Activated CD4-positive, alpha-beta T cell treated with anti-CD3 and anti-CD28 coated beads for 48 hours (primary cell): ENCODE data around the gene MRPS5.

Experiments
- DNase-seq: peaks from one replicate; pipeline ENCODE4 v3.0.0-alpha.2; 2020

The MRPS5 gene

GRCh38 chr2:95059656-95060370, 61.8 kb downstream of the MRPS5 start:
- DNase-seq = no peak

- DNase-seq = no peak
These were observed 62.5 kb downstream of the MRPS5 start for GRCh38 chr2:95058989-95059641.

- DNase-seq = no peak
These were observed 63.1 kb downstream of the MRPS5 start for GRCh38 chr2:95058466-95058988.

GRCh38 chr2:95057535-95058370, 63.9 kb downstream of the MRPS5 start:
- no peak for DNase-seq

- no peak for DNase-seq
These were observed 64.8 kb downstream of the MRPS5 start for GRCh38 chr2:95056461-95057459.

GRCh38 chr2:95056044-95056443, 65.6 kb downstream of the MRPS5 start:
- DNase-seq = no peak

- no peak for DNase-seq
These were observed 66.3 kb downstream of the MRPS5 start for GRCh38 chr2:95055262-95055661.

- no peak for DNase-seq
These were observed 67.6 kb downstream of the MRPS5 start for GRCh38 chr2:95054016-95054415.

GRCh38 chr2:95053543-95053942, 68.1 kb downstream of the MRPS5 start:
- peak; percentile 51 for DNase-seq

- DNase-seq = no peak
These were observed 68.7 kb downstream of the MRPS5 start for GRCh38 chr2:95052804-95053479.

GRCh38 chr2:95052307-95052706, 69.3 kb downstream of the MRPS5 start:
- DNase-seq = no peak

GRCh38 chr2:95051626-95052025, 70.0 kb downstream of the MRPS5 start:
- no peak for DNase-seq

GRCh38 chr2:95050385-95051300, 71.0 kb downstream of the MRPS5 start:
- DNase-seq = no peak

- DNase-seq = no peak
These were observed 71.6 kb downstream of the MRPS5 start for GRCh38 chr2:95049961-95050360.

GRCh38 chr2:95049683-95049955, 72.0 kb downstream of the MRPS5 start:
- DNase-seq = no peak

GRCh38 chr2:95048825-95049682, 72.6 kb downstream of the MRPS5 start:
- DNase-seq = no peak

GRCh38 chr2:95047629-95048510, 73.7 kb downstream of the MRPS5 start:
- DNase-seq = no peak

- DNase-seq = no peak
These were observed 75.1 kb downstream of the MRPS5 start for GRCh38 chr2:95046371-95047112.
